Epithelial cell of prostate (primary cell): ENCODE results near the gene ABHD17A.
"Not testable (repeated sequence)": the region's sequence is repeated elsewhere in the genome, so short reads cannot be mapped to it uniquely, and the experiment has no call there.

Experiments used
- DNase-seq: peaks from one replicate; pipeline ENCODE4 v3.0.0-alpha.2; 2011; ENCODE audit warnings: low read depth, low spot score
- H3K27ac ChIP-seq: fragments of 450-650 bp; 2 replicates; pipeline ENCODE4 v1.5.1; 2017; ENCODE audit warnings: mild to moderate bottlenecking

The ABHD17A gene

DNA sequence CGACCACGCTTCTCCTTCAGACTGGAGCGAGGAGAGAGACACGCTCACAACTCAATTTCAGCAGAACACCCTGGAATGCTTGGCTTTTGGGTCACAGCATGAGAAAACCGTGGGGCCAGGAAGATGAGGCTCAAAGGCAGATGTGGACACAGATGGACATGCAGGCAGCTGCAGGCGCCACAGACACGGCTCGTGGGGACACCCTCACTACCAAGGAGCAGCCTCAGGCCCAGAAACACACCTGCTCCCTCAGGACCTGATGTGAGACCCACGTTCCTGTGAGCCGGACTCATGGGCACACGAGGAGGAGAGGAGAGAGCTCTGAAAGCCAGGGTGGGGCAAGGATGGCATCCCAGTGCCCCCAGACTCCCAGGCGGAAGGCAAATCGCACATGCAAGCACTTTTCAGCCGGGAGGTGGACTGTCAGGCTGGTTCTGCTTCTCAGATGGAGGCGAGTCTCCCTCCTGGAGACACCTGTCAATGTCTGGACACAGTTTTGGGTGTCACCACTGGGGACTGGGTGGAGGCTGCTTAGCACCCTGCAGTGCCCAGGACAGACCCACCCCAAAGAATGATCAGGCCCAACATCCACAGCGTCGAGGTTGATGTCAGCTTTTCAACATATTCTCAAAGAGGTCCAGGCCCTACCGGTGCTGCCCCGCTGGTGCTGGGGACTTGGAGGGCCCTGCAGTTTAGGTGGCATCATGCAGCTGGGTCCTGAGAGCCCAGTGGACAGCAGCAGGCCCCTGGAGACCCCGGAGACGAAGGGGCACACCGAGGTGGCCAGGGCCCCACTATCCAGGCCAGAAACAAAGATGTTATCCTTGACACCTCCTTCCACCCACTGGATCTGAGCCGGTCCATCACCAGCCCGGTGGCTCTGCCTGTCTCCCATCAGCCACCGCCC, 2.3 kb downstream of the ABHD17A start:
- no peak for DNase-seq
- no peak overlapping the region for H3K27ac ChIP-seq

DNA sequence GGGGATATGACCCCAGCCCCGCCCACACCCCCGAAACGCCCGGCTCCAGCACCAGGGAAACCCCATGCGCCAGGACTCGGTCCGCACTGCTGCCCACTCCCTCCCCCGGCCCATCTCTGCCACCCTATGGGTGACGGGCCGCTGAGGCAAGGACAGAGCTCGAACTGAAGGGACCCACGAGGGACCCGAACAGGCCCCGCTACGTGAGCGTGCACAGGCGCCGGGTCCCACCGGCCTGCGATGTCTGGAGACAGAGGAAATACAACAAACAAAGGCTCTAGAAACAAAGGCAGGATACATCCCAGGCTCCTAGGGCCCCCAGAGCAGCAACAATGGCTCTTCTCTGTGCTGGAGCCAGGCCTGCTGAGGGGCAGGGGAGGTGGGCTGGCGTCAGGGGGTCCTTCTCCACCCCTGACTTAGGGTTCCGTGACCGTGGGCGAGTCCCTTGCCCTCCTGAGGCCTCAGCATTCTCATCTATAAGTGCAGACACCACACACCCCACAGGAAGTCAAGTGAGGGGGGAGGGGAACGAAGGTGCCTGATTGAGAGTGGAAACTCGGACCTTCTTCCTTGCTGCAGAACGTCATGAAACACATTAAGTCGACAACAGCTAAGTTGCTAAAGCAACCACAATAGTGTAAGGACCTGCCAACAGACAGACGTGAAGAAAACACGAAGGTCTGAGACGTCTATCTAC, 3.1 kb downstream of the ABHD17A start:
- no peak for DNase-seq
- H3K27ac ChIP-seq, result no peak overlapping the region

DNA sequence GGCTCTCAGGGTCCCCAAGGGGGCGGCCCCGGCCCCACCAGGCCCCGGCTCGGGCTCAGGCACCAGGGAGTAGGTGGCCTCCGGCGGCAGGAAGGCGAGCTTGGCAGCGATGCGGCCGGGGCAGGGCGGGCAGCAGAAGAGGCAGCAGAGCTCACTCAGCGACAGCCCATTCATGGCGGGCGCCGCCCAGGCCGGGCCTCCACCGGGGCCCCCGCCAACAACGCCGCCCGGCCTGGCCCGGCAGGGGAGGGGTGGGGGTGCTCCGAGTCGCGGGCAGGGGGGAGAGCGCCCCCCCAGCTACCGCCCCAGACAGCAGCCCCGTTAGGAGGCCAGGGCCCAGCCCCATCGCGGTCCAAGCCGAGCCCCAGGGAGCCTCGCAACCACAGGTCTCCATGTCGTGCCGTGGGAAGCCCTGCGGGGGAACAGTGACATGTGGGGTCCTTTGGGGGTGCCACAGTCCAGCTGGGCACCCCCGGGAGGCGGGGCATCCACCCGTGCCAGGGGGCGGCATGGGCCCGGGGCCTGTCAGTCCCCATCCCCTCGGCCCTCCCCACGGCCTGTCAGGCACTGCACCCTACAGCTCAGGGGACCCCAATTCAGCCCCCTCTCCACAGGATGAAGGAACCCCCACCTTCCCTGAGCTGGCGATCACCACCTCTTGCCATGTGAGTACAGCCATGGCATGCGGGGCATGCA, 3.8 kb downstream of the ABHD17A start:
- H3K27ac ChIP-seq, DNase-seq: not testable (repeated sequence)

DNA sequence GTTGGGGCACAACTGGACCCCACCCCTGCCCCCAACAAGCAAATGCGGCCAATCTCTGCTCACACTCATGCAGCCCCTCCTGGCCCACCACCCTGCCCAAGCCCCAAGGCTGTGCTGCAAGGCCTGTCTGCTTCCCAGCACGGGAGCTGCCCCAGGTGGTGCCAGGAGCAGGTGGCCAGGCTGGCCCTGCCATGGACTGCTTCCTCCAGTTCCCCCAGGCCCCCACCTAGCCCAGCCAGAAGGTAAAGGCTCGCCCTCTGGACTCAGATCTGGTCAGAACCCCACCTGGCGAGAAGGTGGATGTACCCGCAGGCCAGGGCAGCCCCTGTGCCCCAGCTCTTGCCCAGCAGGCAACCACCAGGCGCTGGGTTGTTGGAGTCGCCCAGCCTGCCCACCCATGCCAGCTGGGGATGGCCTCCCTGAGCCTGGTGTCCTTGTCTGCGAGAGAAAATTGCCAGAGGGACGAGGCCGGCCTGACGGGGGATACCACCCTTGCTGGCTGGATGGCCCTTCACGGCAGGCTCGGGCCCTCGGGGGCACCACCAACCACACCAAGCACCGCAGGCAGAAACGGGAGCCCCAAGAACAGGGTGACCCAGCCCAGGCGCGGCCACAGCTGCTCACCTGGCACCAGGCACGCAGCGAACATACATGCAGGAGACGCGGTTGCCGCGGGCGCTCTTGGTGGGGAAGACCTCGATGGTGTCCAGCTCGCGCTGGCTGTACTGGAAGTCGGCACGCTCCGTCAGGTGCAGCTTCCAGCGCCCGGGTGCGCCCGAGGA, 4.5 kb downstream of the ABHD17A start:
- no peak overlapping the region for H3K27ac ChIP-seq

DNA sequence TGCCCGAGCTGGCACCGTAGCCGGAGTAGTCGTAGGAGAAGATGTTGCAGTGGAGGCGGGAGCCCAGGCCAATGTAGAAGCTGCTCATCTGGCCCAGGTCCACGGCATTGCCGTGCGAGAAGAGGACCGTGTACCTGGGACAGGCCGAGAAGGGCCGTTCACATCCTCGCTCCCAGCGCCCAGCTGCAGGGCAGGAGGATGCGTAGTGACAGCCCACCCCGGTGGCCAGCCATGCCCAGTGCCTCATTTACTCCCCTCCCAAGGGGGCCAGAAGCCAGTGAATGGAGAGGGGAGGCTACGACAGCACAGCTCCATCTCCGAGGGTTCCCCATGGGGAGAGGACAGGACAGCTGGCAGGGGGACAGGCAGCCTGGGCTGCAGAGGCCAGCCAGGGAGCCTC, 5.3 kb downstream of the ABHD17A start:
- H3K27ac ChIP-seq, DNase-seq: not testable (repeated sequence)

More for the DNA sequence above, 4.5 kb downstream of the ABHD17A start:
- no peak for DNase-seq

DNA sequence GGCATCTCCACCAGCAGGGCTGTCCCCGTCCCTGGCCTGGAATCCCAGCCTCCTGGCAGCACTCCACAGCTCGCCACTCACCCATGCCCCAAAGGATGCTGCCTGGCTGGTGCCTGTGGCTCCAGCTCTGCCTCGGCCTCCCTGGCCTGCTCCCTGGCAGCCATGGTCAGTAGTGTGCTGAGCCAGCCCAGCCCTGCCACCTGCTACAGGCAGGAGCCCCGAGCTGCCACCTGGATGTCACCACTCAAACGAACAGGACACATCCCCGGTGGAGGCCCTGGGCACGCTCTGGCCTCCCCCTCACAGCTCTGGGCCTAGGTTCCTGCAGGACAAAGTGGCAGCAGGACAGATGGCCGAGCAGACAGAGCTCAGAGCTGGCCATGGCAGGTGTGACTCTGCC, 6.7 kb downstream of the ABHD17A start:
- not testable (repeated sequence) for DNase-seq

DNA sequence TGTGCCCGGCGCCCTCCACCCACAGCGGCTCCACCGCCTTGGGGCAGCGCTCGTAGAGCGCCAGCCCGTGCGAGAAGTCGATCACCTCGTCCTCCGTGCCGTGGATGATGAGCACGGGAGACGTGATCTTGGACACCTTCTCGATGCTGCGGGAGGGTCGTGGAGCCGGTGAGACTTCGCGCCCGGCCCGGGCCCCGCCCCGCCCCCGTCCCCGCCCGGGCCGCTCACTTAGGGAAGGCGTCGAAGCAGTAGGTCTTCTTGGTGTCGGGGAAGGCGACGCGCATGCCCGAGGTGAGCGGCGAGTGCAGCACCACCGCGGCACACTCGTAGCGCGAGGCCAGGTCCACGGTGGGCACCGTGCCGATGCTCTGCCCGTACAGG, 8.0 kb downstream of the ABHD17A start:
- not testable (repeated sequence) for DNase-seq, H3K27ac ChIP-seq

More for the DNA sequence above, 6.7 kb downstream of the ABHD17A start:
- H3K27ac ChIP-seq, result not testable (repeated sequence)

DNA sequence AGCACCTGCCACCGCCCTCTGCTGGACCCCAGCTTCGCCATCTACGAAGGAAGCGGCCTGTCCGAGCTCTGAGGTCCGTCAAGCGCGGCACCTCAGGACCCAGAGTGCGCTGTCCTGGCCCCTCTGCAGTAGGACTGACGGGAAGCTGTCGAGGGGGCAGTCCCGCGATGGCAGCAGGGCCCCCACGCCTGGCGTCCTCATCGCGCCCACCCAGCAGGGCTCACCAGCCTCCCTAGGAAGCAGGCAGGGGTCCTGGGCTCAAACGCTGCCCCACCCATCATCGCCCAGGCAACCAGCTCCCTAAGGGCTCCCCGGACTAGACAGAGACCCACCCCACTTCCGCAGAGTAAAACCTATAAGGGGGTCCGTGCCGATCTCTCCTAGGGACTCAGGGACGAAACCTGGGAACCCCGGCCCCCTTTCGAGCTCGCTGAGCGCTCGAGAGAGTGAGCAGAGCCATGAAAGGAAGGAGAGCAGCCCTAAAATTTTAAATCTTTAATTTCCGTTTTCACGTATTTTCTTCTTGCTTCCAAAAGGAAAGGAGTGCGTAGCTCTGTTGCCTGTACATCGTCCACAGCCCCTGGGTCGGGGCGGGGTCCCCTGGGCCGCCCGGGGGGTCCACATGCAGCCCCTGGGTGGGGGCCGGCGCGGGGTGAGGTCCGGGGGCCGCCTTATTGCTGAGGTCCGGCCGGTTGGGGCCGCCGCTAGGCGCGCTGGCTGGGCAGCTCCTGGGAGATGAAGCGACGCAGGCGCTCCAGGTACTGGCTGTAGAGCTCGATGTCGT, 8.6 kb downstream of the ABHD17A start:
- peak overlapping the region; percentile 79 for H3K27ac ChIP-seq
- DNase-seq, result not testable (repeated sequence)

DNA sequence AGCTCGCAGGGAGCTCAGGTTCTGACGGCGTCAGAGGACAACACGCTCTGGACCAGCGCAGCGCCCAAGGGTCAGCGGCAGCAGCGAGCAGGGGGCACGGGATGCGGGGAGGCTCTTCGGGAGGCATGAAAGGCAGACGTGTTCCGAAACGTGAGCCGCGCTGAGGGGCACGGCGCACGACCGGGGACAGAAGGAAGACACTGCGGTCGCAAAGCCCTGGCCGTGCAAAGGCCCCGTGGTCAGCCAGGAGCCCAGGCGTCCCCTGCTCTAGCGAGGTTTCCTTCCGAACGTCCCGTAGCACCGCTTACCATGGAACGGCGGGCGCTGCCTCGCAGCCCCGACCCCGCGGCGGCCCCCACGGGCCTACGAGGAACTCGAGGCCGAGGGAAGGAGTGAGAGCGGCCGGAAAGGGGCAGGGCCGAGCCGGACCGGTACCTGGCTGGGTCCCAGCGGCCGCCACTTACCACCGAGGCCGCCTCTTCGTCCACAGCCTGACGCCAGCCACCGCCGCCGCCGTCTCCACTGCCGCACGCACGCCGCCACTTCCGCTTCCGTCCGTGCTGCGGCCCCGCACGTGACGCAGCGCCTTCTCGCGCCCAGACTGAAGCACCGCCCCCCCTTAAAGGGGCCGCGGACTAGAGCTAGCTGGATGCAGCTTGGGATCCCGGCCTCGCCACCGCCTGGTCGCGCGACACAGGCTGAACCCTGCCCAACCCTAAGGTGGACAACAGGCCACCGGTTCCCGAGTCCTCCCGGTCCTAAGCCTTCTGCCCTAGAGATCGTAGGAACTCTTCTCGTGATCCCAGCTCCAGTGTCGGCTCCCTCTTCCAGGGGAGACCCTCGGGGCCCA, 9.4 kb downstream of the ABHD17A start:
- peak overlapping the region; percentile 79 for H3K27ac ChIP-seq
- peak; percentile 44 for DNase-seq

DNA sequence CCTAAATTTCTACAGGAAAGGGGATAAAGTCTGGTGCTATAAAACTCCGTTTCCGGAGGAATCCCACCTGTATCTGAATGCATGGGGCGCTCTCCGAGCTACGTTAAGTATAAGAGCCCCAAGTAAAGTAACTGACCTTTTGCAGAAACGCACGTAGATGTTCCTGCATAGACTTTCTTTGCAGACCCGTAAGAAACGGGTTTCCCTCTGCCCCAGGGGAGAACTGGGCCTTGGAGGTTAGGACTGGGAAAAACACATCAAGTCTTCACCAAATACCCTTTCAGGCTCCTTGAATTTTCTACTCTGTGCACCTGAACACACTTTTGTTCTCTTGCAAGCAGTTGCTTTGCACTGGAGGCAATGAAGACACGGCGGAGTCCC, 10.0 kb downstream of the ABHD17A start:
- not testable (repeated sequence) for DNase-seq

DNA sequence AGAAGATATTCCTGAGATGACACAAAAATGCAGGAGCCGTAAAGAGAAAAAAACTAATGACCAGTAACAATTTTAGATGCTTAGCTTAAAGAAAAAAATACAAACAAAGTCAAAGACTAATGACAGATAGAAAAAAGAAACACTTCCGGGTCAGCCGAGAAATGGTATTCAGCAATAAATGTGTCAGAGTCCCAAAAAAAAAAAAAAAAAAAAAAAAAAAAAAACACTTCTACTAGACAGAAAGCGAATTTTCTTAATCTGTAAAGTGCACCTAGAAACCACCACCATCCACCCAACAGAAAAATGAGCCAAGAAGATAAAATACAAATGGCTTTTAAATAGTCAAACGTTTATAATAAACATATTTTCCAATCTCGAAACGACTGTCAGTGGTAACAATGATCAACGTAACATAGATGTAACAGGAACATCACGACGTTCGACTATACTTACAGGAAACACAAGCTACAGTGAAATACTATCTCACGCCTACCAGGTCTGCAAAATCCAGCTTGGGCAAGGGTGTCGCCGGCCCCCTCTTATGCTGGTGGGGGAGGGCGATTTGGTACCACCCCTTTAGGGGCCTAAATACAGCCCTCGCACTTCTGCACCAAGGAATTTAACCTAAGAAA, 10.6 kb downstream of the ABHD17A start:
- DNase-seq, result no peak
- H3K27ac ChIP-seq, result peak overlapping the region; percentile 79

More for the DNA sequence above, 10.0 kb downstream of the ABHD17A start:
- H3K27ac ChIP-seq, result peak overlapping the region; percentile 79

DNA sequence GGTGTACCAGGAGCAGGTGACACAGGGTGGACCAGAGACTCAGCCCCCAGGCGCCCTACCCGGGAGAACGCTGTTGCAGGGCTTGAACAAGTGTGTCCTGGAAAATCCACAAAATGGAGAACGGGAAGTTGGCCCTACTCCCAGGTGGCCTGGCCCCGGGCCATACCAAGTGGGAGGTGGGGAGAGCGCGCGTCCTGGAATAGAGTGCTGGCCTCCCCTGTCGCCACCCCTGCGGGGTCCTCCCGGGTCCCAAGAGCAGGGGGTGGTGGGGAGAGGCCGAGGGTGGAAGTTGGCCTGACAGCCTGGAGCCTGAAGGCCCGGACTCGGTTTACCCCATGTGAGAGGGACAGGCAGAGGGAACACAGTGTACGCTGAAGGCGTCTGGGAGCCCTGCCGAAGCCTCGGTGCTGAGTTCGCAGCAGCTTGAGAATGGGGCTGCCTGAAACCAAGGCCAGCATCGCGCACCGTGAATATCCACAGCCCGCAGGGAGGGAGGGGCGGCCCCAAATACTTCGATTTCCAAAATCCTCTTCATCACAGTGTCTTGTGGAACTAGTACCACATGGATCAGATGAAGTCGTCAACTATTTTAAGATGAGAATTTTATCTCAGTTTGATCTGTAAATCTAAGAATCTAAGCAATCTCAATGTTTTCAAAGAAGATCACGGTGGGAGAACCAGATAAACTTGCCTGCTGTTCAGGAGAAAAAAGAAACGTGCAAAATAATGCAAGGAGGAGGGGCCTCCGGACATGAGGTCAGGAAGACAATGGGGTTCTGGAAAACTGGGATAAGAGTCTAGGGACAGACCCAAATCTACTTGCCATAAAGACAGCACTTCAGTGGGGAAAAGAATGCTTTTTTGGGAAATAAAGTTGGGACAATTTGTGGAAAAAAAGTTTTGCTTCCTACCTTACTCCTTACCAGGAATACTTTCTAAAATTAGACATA, 11.5 kb downstream of the ABHD17A start:
- DNase-seq, result no peak
- H3K27ac ChIP-seq, result peak overlapping the region; percentile 79

DNA sequence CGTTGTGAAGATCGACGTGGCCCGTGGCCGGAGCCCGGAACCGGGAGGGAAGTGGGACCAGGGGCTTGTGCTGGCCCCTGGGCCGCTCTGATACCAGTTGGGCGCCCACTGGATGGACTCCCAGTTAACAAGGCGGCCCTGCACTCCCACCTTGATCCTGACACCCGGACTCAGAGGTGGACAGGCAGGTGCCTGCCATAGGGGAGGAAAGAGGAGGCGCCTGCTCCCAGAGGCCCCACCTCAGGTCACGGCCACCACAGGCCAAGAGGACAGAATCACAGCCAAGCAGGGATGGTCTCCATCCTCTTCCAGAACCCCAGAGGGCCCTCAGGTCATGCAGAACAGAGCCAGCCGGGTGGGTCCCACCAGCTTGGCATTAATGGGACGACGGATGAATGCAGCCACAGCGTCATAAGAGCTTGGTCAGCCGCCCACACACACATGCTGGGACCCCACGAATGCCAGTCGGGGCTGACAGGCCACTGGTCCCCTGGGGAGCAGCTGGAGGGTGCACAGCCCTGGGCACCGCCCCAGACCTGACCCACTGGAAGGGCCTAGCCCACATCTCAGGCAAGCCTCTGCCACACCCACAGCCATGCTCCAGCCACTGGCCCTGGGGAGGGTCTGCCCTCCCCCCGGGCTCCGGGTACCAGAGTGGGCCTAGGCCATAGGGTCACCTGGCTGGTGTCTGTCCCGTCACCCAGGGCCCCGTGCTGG, 12.3 kb downstream of the ABHD17A start:
- H3K27ac ChIP-seq, result peak overlapping the region; percentile 79
- DNase-seq, result no peak

DNA sequence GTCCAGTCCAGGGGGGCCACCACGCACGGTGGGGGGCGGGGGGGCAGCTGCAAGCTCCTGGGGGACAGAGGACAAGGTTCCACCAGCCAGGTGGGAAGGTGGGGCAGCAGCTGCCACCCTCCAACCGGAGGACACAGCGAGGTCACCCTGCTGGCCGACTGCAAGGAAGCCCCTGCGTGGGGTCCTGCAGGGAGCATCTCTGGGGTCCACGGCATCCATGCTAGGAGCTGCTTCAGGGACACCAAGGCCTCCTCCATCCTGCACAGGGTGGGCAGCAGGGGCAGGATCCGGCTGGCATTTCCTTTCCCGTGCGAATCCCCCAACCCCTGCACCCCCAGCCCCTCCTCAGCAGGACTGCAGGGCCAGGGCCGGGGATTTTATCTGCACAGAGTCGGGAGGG, 13.7 kb downstream of the ABHD17A start:
- DNase-seq, result no peak
- H3K27ac ChIP-seq, result no peak overlapping the region

DNA sequence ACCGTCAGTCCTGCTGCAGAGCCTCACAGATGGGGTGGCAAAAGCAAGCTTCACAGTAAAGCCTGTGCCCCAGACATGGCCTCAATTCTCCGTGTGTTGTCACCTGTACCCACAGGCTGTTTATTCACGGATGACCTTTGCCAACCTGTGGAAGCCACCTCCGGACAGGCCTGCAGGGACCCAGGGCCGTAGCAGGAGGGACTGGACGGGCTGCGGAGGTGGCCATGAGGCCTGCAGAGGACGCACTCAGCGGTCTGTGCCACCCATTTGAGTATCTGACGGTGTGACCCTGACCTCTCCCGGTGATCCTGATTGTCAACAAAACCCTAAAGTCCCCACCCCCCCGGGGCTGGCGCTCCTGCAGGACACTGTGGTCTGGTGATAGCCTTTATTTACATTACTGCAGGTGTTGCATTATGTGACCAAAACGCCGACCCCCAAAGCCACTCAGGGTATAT, 14.1 kb downstream of the ABHD17A start:
- no peak overlapping the region for H3K27ac ChIP-seq
- DNase-seq, result no peak

DNA sequence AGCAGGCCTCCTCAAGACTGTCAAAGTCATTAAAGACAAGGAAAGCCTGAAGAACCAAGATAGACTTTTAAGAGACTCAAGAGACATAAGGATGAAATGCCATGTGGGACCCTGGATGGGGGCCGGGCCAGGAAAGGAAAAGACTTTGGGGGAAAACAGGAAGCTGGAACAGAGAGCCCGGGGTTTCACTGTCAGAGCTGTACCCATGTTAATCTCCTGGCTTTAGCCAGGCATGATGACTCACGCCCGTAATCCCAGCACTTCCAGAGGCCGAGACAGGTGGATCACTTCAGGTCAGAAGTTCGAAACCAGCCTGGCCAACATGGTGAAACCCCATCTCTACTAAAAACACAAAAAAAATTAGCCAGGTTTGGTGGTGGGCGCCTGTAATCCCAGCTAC, 16.3 kb downstream of the ABHD17A start:
- H3K27ac ChIP-seq, result no peak overlapping the region
- no peak for DNase-seq
